IMR-90 (cell line): Measurements from ENCODE around the gene ANGPTL7. TPM values are rescaled to one million over a fixed set of nuclear protein-coding genes. Genes with fewer than 3 reads are reported as not detected.

Experiments used
- ATAC-seq: fragments of 200-7000 bp; cut with Tn5 transposase; 2 replicates; pipeline ENCODE4 v1.9.1; 2020; ENCODE audit warnings: low read depth, mild to moderate bottlenecking, moderate library complexity
- BruUV-seq: library from RNA; stranded (reverse); fragments of 400-500 nt; replicated peaks from 2 replicates; lab custom pipeline; 2021; lab: Mats Ljungman, UMichigan
- CTCF ChIA-PET: fragments of 300-600 bp; formaldehyde crosslinking; extraction: SDS; loops from one replicate; lab custom pipeline; 2021; ENCODE audit warnings: antibody characterized with exemption; lab: Yijun Ruan, JAX
- POLR2A ChIA-PET: fragments of 300-600 bp; sonication (Branson Sonifier 250); formaldehyde crosslinking; loops from one replicate; lab custom pipeline; 2022; ENCODE audit warnings: antibody characterized with exemption; ENCODE audit not compliant: unreplicated experiment; lab: Charles Lee
- DNase-seq: peaks from one replicate; pipeline ENCODE4 v3.0.0; 2013
- H2AFZ ChIP-seq: replicated peaks from 2 replicates; pipeline ENCODE3; 2013; ENCODE audit warnings: low read length, mild to moderate bottlenecking; ENCODE audit not compliant: poor library complexity
- H2AK5ac ChIP-seq: 2 replicates; pipeline ENCODE4 v1.6.1; 2013; ENCODE audit warnings: low read depth, low read length, inconsistent platforms
- H2AK9ac ChIP-seq: replicated peaks from 2 replicates; pipeline ENCODE3; 2013; ENCODE audit warnings: mild to moderate bottlenecking, low read depth, low read length, moderate library complexity; ENCODE audit not compliant: poor library complexity
- H2BK120ac ChIP-seq: 2 replicates; pipeline ENCODE4 v1.6.1; 2013; ENCODE audit warnings: low read depth, low read length, inconsistent platforms
- H2BK15ac ChIP-seq: 3 replicates; pipeline ENCODE4 v1.6.1; 2013; ENCODE audit warnings: low read depth, low read length, inconsistent platforms
- H2BK20ac ChIP-seq: 2 replicates; pipeline ENCODE4 v1.6.1; 2013; ENCODE audit warnings: low read depth, mild to moderate bottlenecking, inconsistent platforms, low read length, moderate library complexity
- H2BK5ac ChIP-seq: 2 replicates; pipeline ENCODE4 v1.6.1; 2013; ENCODE audit warnings: mild to moderate bottlenecking, low read depth, low read length, inconsistent platforms; ENCODE audit not compliant: poor library complexity, severe bottlenecking
- H3K14ac ChIP-seq: replicated peaks from 2 replicates; pipeline ENCODE4 v1.6.1; 2013; ENCODE audit warnings: low read depth, low read length, inconsistent platforms
- H3K18ac ChIP-seq: 2 replicates; pipeline ENCODE4 v1.6.1; 2013; ENCODE audit warnings: low read depth, low read length, control low read depth
- H3K23ac ChIP-seq: 2 replicates; pipeline ENCODE4 v1.6.1; 2013; ENCODE audit warnings: low read depth, low read length, inconsistent platforms
- H3K27ac ChIP-seq: 2 replicates; pipeline ENCODE4 v1.5.1; 2013; ENCODE audit warnings: mild to moderate bottlenecking, control low read depth, low read length; ENCODE audit not compliant: insufficient read depth
- H3K27me3 ChIP-seq: 2 replicates; pipeline ENCODE4 v1.6.1; 2013; ENCODE audit warnings: low read length; ENCODE audit not compliant: control insufficient read depth, insufficient read depth
- H3K36me3 ChIP-seq: 2 replicates; pipeline ENCODE4 v1.6.1; 2013; ENCODE audit warnings: low read length, mixed read lengths; ENCODE audit not compliant: control insufficient read depth, insufficient read depth
- H3K4ac ChIP-seq: 2 replicates; pipeline ENCODE4 v1.6.1; 2013; ENCODE audit warnings: low read depth, low read length, inconsistent platforms
- H3K4me1 ChIP-seq: 2 replicates; pipeline ENCODE4 v1.6.1; 2013; ENCODE audit warnings: low read length, mixed read lengths; ENCODE audit not compliant: control insufficient read depth, insufficient read depth
- H3K4me2 ChIP-seq: 2 replicates; pipeline ENCODE4 v1.6.1; 2013; ENCODE audit warnings: low read depth, mild to moderate bottlenecking, control low read depth, low read length, moderate library complexity
- H3K4me3 ChIP-seq: 2 replicates; pipeline ENCODE4 v1.5.1; 2013; ENCODE audit warnings: low read depth, mild to moderate bottlenecking, control low read depth, low read length, moderate library complexity; ENCODE audit not compliant: insufficient read depth
- H3K56ac ChIP-seq: 2 replicates; pipeline ENCODE4 v1.6.1; 2013; ENCODE audit warnings: low read length, inconsistent platforms; ENCODE audit not compliant: insufficient read depth; ENCODE audit errors: extremely low read depth
- H3K79me1 ChIP-seq, 2 experiments: 2 replicates each; pipeline ENCODE4 v1.6.1; 2013; ENCODE audit warnings: low read length in 2 of 2, inconsistent platforms in 1 of 2, low read depth in 1 of 2
- H3K9ac ChIP-seq: 2 replicates; pipeline ENCODE4 v1.6.1; 2013; ENCODE audit warnings: low read depth, low read length, control low read depth
- H3K9me1 ChIP-seq: 2 replicates; pipeline ENCODE4 v1.6.1; 2013; ENCODE audit warnings: low read length, inconsistent platforms; ENCODE audit not compliant: insufficient read depth
- H3K9me3 ChIP-seq: 2 replicates; pipeline ENCODE4 v1.6.1; 2013; ENCODE audit warnings: low read length; ENCODE audit not compliant: control insufficient read depth, insufficient read depth
- H4K20me1 ChIP-seq: 2 replicates; pipeline ENCODE4 v1.6.1; 2013; ENCODE audit warnings: low read length, inconsistent platforms; ENCODE audit not compliant: insufficient read depth
- H4K5ac ChIP-seq: 2 replicates; pipeline ENCODE4 v1.6.1; 2013; ENCODE audit warnings: mild to moderate bottlenecking, low read depth, low read length, control low read depth
- H4K8ac ChIP-seq, 2 experiments: 2 replicates each; pipeline ENCODE4 v1.6.1; 2013; ENCODE audit warnings: low read depth in 2 of 2, low read length in 2 of 2, control low read depth in 1 of 2, inconsistent platforms in 1 of 2
- H4K91ac ChIP-seq: 2 replicates; pipeline ENCODE4 v1.6.1; 2013; ENCODE audit warnings: low read depth, low read length, inconsistent platforms; ENCODE audit not compliant: insufficient read depth
- BHLHE40 ChIP-seq: fragments of 150-350 bp; IDR thresholded peaks from 2 replicates; pipeline ENCODE4 v1.6.1; 2016; ENCODE audit warnings: mild to moderate bottlenecking, low read depth, low read length
- CEBPB ChIP-seq: IDR thresholded peaks from 2 replicates; pipeline ENCODE4 v1.6.1; 2012; ENCODE audit warnings: low read depth, low read length, improper control_type of control experiment
- CHD1 ChIP-seq: IDR thresholded peaks from 2 replicates; pipeline ENCODE4 v1.6.1; 2012; ENCODE audit warnings: low read depth, low read length, improper control_type of control experiment
- CTCF ChIP-seq: conservative IDR thresholded peaks from 2 replicates; pipeline ENCODE4 v1.5.1; 2012; ENCODE audit warnings: mild to moderate bottlenecking, low read depth, low read length, improper control_type of control experiment
- FOS ChIP-seq: fragments of 150-350 bp; IDR thresholded peaks from 2 replicates; pipeline ENCODE4 v1.6.1; 2016; ENCODE audit warnings: low read depth, low read length
- MAFK ChIP-seq: IDR thresholded peaks from 2 replicates; pipeline ENCODE4 v1.6.1; 2012; ENCODE audit warnings: low read depth, low read length, improper control_type of control experiment
- MAZ ChIP-seq: IDR thresholded peaks from 2 replicates; pipeline ENCODE4 v1.6.1; 2012; ENCODE audit warnings: low read depth, mild to moderate bottlenecking, low read length, improper control_type of control experiment, moderate library complexity, borderline replicate concordance
- MXI1 ChIP-seq: IDR thresholded peaks from 2 replicates; pipeline ENCODE4 v1.6.1; 2012; ENCODE audit warnings: low read depth, mild to moderate bottlenecking, low read length, moderate library complexity, borderline replicate concordance
- NFE2L2 ChIP-seq: fragments of 150-350 bp; IDR thresholded peaks from 2 replicates; pipeline ENCODE4 v1.6.1; 2016; ENCODE audit warnings: low read depth, mild to moderate bottlenecking, low read length
- POLR2A ChIP-seq: IDR thresholded peaks from 2 replicates; pipeline ENCODE4 v1.6.1; 2012; ENCODE audit warnings: mild to moderate bottlenecking, low read depth, low read length
- RAD21 ChIP-seq: IDR thresholded peaks from 2 replicates; pipeline ENCODE4 v1.6.1; 2012; ENCODE audit warnings: low read length, improper control_type of control experiment
- RCOR1 ChIP-seq: IDR thresholded peaks from 2 replicates; pipeline ENCODE4 v1.6.1; 2012; ENCODE audit warnings: mild to moderate bottlenecking, low read length, improper control_type of control experiment; ENCODE audit not compliant: insufficient replicate concordance
- RFX5 ChIP-seq: IDR thresholded peaks from 2 replicates; pipeline ENCODE4 v1.8.0; 2012; ENCODE audit warnings: low read depth, mild to moderate bottlenecking, low read length, moderate library complexity
- SMC3 ChIP-seq: fragments of 150-350 bp; IDR thresholded peaks from 2 replicates; pipeline ENCODE4 v1.6.1; 2016; ENCODE audit warnings: low read depth, mild to moderate bottlenecking, antibody characterized with exemption, low read length, moderate library complexity
- WGBS, 2 experiments: methylation state at CpG; one replicate each; pipeline versions ENCODE4 v1.1.5 to v1.1.7; 2013; ENCODE audit warnings: missing lambda C conversion rate in 2 of 2; ENCODE audit not compliant: insufficient read length in 1 of 2; ENCODE audit errors: extremely low coverage in 2 of 2; 5-methylcytosine and 5-hydroxymethylcytosine counted together
- dilution Hi-C: fragments of 300-500 bp; cut with HindIII; formaldehyde crosslinking; loops from one replicate; pipeline ENCODE4 v1.14.3; 2018; ENCODE audit warnings: low sequenced_read_pairs; ENCODE audit not compliant: unreplicated experiment
- in situ Hi-C: fragments of 300-500 bp; cut with MboI; formaldehyde crosslinking; loops from 3 replicates; pipeline ENCODE4 v1.14.3; 2019; ENCODE audit warnings: low sequenced_read_pairs, inconsistent platforms, mixed read lengths
- intact Hi-C: fragments of 100-400 bp; cut with micrococcal nuclease; formaldehyde crosslinking; loops from 2 replicates; pipeline ENCODE4 v1.10.0; 2022
- polyA plus RNA-seq, 3 experiments: library from polyadenylated mRNA; depleted of rRNA; stranded (reverse); fragments of >200 nt; gene quantifications; 2 replicates each; pipeline ENCODE4 v1.2.3, GENCODE V29; 2012; ENCODE audit warnings: low replicate concordance in 1 of 3
- total RNA-seq: library from RNA; depleted of rRNA; stranded (reverse); fragments of >200 nt; gene quantifications from 2 replicates; pipeline ENCODE4 v1.2.3, GENCODE V29; 2012
- TF ChIP-seq, protein P1 (sequence below): fragments of 150-350 bp; IDR thresholded peaks from 2 replicates; pipeline ENCODE4 v1.6.1; 2017; ENCODE audit warnings: mild to moderate bottlenecking, antibody characterized with exemption, low read length, low read depth
- TF ChIP-seq, protein P2 (sequence below): fragments of 150-350 bp; IDR thresholded peaks from 2 replicates; pipeline ENCODE4 v1.6.1; 2016; ENCODE audit warnings: low read depth, mild to moderate bottlenecking, low read length, moderate library complexity, borderline replicate concordance

ANGPTL7 gene
- total and polyA plus RNA-seq, 2 of the 4 experiments (the other 2 are of a cell fraction): under 0.01 TPM; not detected in 1

- in situ Hi-C loops (no loop called here), dilution Hi-C loops (no loop called here), intact Hi-C loops (no loop called here)
- no peaks in the 10 kb centered on the region for H3K27me3 ChIP-seq
- H3K79me1 ChIP-seq: no peaks in the 10 kb centered on the region; a peak in 1 of 4 replicates
- H3K23ac ChIP-seq: no peak overlapping the region
- no peak for ATAC-seq
- no TSS peak for BruUV-seq
- H3K9ac ChIP-seq: no peak overlapping the region
- H4K8ac ChIP-seq: no peak overlapping the region
- no peak overlapping the region for H3K4me3 ChIP-seq
- CTCF ChIA-PET: interaction anchor here (1.1 kb wide), 1 partner anchor 14 kb away, joined by 3 read pairs; no protein-coding TSS in a partner anchor
- H3K18ac ChIP-seq: no peak overlapping the region
- H3K56ac ChIP-seq: no peak overlapping the region
- no peak overlapping the region for H4K5ac ChIP-seq
- no peak overlapping the region for H2BK5ac ChIP-seq
- H3K9me1 ChIP-seq: no peaks in the 10 kb centered on the region
- no CpG with 5 or more reads among the region's 1 CpG for WGBS, 2 experiments
- H2BK120ac ChIP-seq: no peak overlapping the region
- no peak overlapping the region for H3K14ac ChIP-seq
- TF ChIP-seq CTCF (no peak), BHLHE40 (no peak), CEBPB (no peak), CHD1 (no peak), MXI1 (no peak), SMC3 (no peak), MAFK (no peak), FOS (no peak), RFX5 (no peak), MAZ (no peak), RCOR1 (no peak), NFE2L2 (no peak), POLR2A (no peak), RAD21 (no peak)
- TF ChIP-seq, protein P1, sequence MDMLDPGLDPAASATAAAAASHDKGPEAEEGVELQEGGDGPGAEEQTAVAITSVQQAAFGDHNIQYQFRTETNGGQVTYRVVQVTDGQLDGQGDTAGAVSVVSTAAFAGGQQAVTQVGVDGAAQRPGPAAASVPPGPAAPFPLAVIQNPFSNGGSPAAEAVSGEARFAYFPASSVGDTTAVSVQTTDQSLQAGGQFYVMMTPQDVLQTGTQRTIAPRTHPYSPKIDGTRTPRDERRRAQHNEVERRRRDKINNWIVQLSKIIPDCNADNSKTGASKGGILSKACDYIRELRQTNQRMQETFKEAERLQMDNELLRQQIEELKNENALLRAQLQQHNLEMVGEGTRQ: no peak
- TF ChIP-seq, protein P2, sequence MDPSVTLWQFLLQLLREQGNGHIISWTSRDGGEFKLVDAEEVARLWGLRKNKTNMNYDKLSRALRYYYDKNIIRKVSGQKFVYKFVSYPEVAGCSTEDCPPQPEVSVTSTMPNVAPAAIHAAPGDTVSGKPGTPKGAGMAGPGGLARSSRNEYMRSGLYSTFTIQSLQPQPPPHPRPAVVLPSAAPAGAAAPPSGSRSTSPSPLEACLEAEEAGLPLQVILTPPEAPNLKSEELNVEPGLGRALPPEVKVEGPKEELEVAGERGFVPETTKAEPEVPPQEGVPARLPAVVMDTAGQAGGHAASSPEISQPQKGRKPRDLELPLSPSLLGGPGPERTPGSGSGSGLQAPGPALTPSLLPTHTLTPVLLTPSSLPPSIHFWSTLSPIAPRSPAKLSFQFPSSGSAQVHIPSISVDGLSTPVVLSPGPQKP: no peak
- H2AK9ac ChIP-seq: no peak overlapping the region
- H2AFZ ChIP-seq: no peak overlapping the region
- POLR2A ChIA-PET: no interaction called here
- no peak overlapping the region for H2BK15ac ChIP-seq
- no peak overlapping the region for H3K4ac ChIP-seq
- H3K4me1 ChIP-seq: no peaks in the 10 kb centered on the region
- peaks cover 8% of the 10 kb centered on the region for H3K36me3 ChIP-seq
- H3K4me2 ChIP-seq: no peak overlapping the region
- no peaks in the 10 kb centered on the region for H4K20me1 ChIP-seq
- no peak overlapping the region for H3K27ac ChIP-seq
- no peak overlapping the region for H4K91ac ChIP-seq
- no peak overlapping the region for H2BK20ac ChIP-seq
- no peak overlapping the region for H2AK5ac ChIP-seq
- DNase-seq: no peak
- no peaks in the 10 kb centered on the region for H3K9me3 ChIP-seq
Measured at GRCh38 chr1:11168731-11169130, 20.4 kb upstream of the ANGPTL7 start.
